PC-9 (cell line): ENCODE data around the gene CMTM4. TPM values are rescaled to one million over a fixed set of nuclear protein-coding genes. Genes with fewer than 3 reads are reported as not detected.
"Not testable (repeated sequence)": the region's sequence is repeated elsewhere in the genome, so short reads cannot be mapped to it uniquely, and the experiment has no call there.

Source experiments
- BruUV-seq: library from RNA; stranded (reverse); fragments of 400-500 nt; replicated peaks from 2 replicates; lab custom pipeline; 2021; lab: Mats Ljungman, UMichigan
- CTCF ChIA-PET: fragments of 300-600 bp; sonication (Branson Sonifier 250); formaldehyde crosslinking; loops from one replicate; lab custom pipeline; 2022; ENCODE audit warnings: antibody characterized with exemption; lab: Charles Lee
- POLR2A ChIA-PET: fragments of 300-600 bp; sonication (Branson Sonifier 250); formaldehyde crosslinking; loops from one replicate; lab custom pipeline; 2022; ENCODE audit warnings: antibody characterized with exemption; ENCODE audit not compliant: unreplicated experiment; lab: Charles Lee
- DNase-seq, 2 experiments: peaks; one replicate each; pipeline versions ENCODE4 v3.0.0 to v3.0.0-alpha.2; 2015 to 2022; ENCODE audit warnings: mixed read lengths in 1 of 2
- H2AFZ ChIP-seq: fragments of 200-600 bp; sonication (generic); 2 replicates; pipeline ENCODE4 v1.8.1; 2017; ENCODE audit warnings: antibody characterized with exemption
- H3F3A ChIP-seq: fragments of 200-600 bp; sonication (generic); 2 replicates; pipeline ENCODE4 v1.8.1; 2017; ENCODE audit warnings: antibody characterized with exemption, mild to moderate bottlenecking, low read depth; ENCODE audit not compliant: insufficient read depth
- H3K27ac ChIP-seq: fragments of 200-600 bp; sonication (generic); 2 replicates; pipeline ENCODE4 v1.6.1; 2016; ENCODE audit warnings: mixed run types
- H3K27me3 ChIP-seq: fragments of 200-600 bp; sonication (generic); 2 replicates; pipeline ENCODE4 v1.6.1; 2016; ENCODE audit warnings: low read depth, mixed run types; ENCODE audit not compliant: insufficient read depth
- H3K36me3 ChIP-seq: fragments of 200-600 bp; sonication (generic); 2 replicates; pipeline ENCODE4 v1.6.1; 2016; ENCODE audit warnings: low read depth, mixed run types
- H3K4me1 ChIP-seq: fragments of 200-600 bp; sonication (generic); replicated peaks from 2 replicates; pipeline ENCODE4 v1.6.1; 2016; ENCODE audit warnings: mixed run types; ENCODE audit not compliant: insufficient read depth
- H3K4me2 ChIP-seq: fragments of 200-600 bp; sonication (generic); 2 replicates; pipeline ENCODE4 v1.6.1; 2017; ENCODE audit warnings: mixed run types
- H3K4me3 ChIP-seq: fragments of 200-600 bp; sonication (generic); 2 replicates; pipeline ENCODE4 v1.6.1; 2016; ENCODE audit warnings: mixed run types
- H3K79me2 ChIP-seq: fragments of 200-600 bp; sonication (generic); 2 replicates; pipeline ENCODE4 v1.6.1; 2017; ENCODE audit warnings: low read depth, mixed run types
- H3K9me2 ChIP-seq: fragments of 200-600 bp; sonication (generic); 2 replicates; pipeline ENCODE4 v1.8.1; 2017; ENCODE audit warnings: mild to moderate bottlenecking; ENCODE audit not compliant: insufficient read depth
- H3K9me3 ChIP-seq: fragments of 200-600 bp; sonication (generic); 2 replicates; pipeline ENCODE4 v1.8.1; 2016; ENCODE audit warnings: low read depth; ENCODE audit not compliant: insufficient read depth
- H4K20me1 ChIP-seq: fragments of 200-600 bp; sonication (generic); 2 replicates; pipeline ENCODE4 v1.8.1; 2017; ENCODE audit not compliant: insufficient read depth
- CTCF ChIP-seq: fragments of 200-600 bp; sonication (generic); conservative IDR thresholded peaks from 2 replicates; pipeline ENCODE4 v1.6.1; 2017; ENCODE audit warnings: mixed run types, antibody characterized with exemption, mild to moderate bottlenecking, moderate library complexity
- EZH2 ChIP-seq: fragments of 200-600 bp; sonication (generic); IDR thresholded peaks from 2 replicates; pipeline ENCODE4 v1.8.0; 2017; ENCODE audit warnings: antibody characterized with exemption, low read depth
- intact Hi-C: fragments of 100-400 bp; cut with micrococcal nuclease; formaldehyde crosslinking; loops from one replicate; pipeline ENCODE4 v1.10.0; 2022; ENCODE audit not compliant: unreplicated experiment
- total RNA-seq: library from RNA; stranded (reverse); gene quantifications from 2 replicates; pipeline ENCODE4 v1.2.3, GENCODE V29; 2021

CMTM4 gene
- total RNA-seq, 1 experiment from 2014 or later, result 81.3 TPM

- TF ChIP-seq CTCF (no peak), EZH2 (no peak)
- no peak for DNase-seq
- intact Hi-C loops, result no loop called here
- no peaks in the 10 kb centered on the region for H3F3A ChIP-seq
- CTCF ChIA-PET, result no interaction called here
- POLR2A ChIA-PET, result no interaction called here
- H3K4me2 ChIP-seq, result no peak overlapping the region
- no peaks in the 10 kb centered on the region for H3K36me3 ChIP-seq
- H3K4me1 ChIP-seq, result no peaks in the 10 kb centered on the region
- no peak overlapping the region for H3K4me3 ChIP-seq
- H3K79me2 ChIP-seq, result peaks cover 7% of the 10 kb centered on the region; the same call in 1 of the 2 replicates
- no peaks in the 10 kb centered on the region for H3K9me3 ChIP-seq
- BruUV-seq, result no TSS peak
- H3K27me3 ChIP-seq, result no peaks in the 10 kb centered on the region
- H3K9me2 ChIP-seq, result no peaks in the 10 kb centered on the region
- no peaks in the 10 kb centered on the region for H4K20me1 ChIP-seq
- H2AFZ ChIP-seq, result no peak overlapping the region
- no peak overlapping the region for H3K27ac ChIP-seq
These were observed 60.3 kb downstream of the CMTM4 start for GRCh38 chr16:66636199-66636598.

GRCh38 chr16:66635406-66635805 lies 61.1 kb downstream of the CMTM4 start:
- ChIA-PET POLR2A (no interaction called here), CTCF (no interaction called here)
- Histone ChIP-seq H3K9me2 (no peaks in the 10 kb centered on the region), H2AFZ (no peak overlapping the region), H3K36me3 (no peaks in the 10 kb centered on the region), H3K79me2 (peaks cover 5% of the 10 kb centered on the region; the same call in 1 of the 2 replicates), H4K20me1 (no peaks in the 10 kb centered on the region), H3K4me1 (no peaks in the 10 kb centered on the region), H3K4me3 (no peak overlapping the region), H3K4me2 (no peak overlapping the region), H3K27ac (no peak overlapping the region), H3K9me3 (no peaks in the 10 kb centered on the region), H3K27me3 (no peaks in the 10 kb centered on the region), H3F3A (no peaks in the 10 kb centered on the region)
- BruUV-seq, result no TSS peak
- DNase-seq, result no peak
- TF ChIP-seq CTCF (no peak), EZH2 (no peak)
- intact Hi-C loops, result no loop called here

DNA sequence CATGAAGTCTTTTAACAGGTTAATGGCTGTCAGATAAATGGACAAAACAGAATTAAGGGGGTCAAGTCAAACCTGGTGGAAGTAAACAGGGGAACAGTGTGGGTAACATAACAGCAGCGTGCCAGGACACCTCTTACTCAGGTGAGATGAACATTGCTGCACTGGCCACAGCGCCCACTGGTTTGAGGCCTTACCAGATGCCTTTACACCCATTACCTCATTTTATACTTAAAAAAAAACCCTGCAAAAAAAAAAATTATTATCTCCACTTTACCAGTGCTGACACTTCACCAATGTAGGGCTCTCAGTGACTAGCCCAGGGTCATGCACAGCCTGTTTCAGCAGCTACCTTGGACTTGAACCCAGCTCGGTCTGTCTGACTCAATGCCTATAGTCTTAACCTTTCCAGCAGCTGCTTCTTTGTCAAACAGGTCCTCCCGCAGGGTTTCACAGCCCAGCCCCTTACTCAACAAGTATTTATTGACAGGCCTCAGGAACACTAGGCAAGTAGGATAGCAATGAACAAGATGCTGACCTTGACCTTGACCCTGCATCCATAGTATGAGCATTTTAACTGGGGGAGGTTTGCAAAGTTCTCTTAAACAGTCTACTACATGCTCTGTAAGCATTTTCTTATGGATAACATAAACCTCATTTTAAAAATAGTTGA lies 61.9 kb downstream of the CMTM4 start:
- ChIA-PET POLR2A (no interaction called here), CTCF (no interaction called here)
- no peaks in the 10 kb centered on the region for H4K20me1 ChIP-seq
- no peak overlapping the region for H3K4me3 ChIP-seq
- H3F3A ChIP-seq, result no peaks in the 10 kb centered on the region
- H3K36me3 ChIP-seq, result no peaks in the 10 kb centered on the region
- intact Hi-C loops, result no loop called here
- no peaks in the 10 kb centered on the region for H3K27me3 ChIP-seq
- no peaks in the 10 kb centered on the region for H3K4me1 ChIP-seq
- no peak overlapping the region for H3K4me2 ChIP-seq
- BruUV-seq, result no TSS peak
- H3K27ac ChIP-seq, result no peak overlapping the region
- no peaks in the 10 kb centered on the region for H3K9me2 ChIP-seq
- H2AFZ ChIP-seq, result no peak overlapping the region
- H3K79me2 ChIP-seq, result 0 out of 2 replicates have a peak, but pooled peaks cover under 1% of the 10 kb centered on the region
- DNase-seq, result no peak
- no peaks in the 10 kb centered on the region for H3K9me3 ChIP-seq
- TF ChIP-seq CTCF (no peak), EZH2 (no peak)

- CTCF ChIA-PET, H3K36me3 ChIP-seq, intact Hi-C loops, BruUV-seq, H3K9me2 ChIP-seq, DNase-seq, POLR2A ChIA-PET, H2AFZ ChIP-seq, H3K27ac ChIP-seq, H3K9me3 ChIP-seq, H3K27me3 ChIP-seq, H3K4me3 ChIP-seq, H3K4me1 ChIP-seq, H3F3A ChIP-seq, H4K20me1 ChIP-seq, H3K4me2 ChIP-seq, H3K79me2 ChIP-seq: not testable (repeated sequence)
These were observed 65.0 kb downstream of the CMTM4 start for GRCh38 chr16:66631558-66631957.

GRCh38 chr16:66630561-66631260 lies 65.8 kb downstream of the CMTM4 start:
- BruUV-seq, H3K27me3 ChIP-seq, H2AFZ ChIP-seq, H3K79me2 ChIP-seq, H3K27ac ChIP-seq, H3K4me3 ChIP-seq, H3K36me3 ChIP-seq, intact Hi-C loops, H4K20me1 ChIP-seq, H3K4me2 ChIP-seq, DNase-seq, H3K9me2 ChIP-seq, H3K4me1 ChIP-seq, CTCF ChIA-PET, POLR2A ChIA-PET, H3F3A ChIP-seq, H3K9me3 ChIP-seq: not testable (repeated sequence)
